ENCODE measurements around the gene TPO.

DNA sequence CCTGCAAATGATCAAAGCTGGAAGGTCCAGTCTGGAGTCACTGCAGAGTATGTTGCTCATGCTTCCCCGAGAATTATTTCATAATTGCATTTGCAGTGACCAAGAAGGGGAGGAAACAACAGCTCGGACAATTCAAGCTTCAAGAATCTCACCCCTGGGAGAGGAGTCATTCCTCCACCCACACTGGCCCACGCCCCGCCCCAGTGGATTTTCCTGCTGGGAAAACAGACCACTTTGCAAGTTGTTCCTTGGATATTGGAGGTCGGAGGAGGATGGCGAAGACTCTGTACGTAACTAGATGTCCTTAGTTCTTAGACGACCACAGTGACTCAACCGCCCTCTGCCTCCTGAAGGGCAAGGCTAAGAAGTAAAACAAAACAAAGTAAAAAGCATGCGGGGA, 159.4 kb downstream of the TPO start:
- no peak for TF ChIP-seq EGR1 (IDR thresholded peaks at IDR 0.05; ENCODE audit: low read depth in 2 of 2)
- no peak for TF ChIP-seq FOXA1 (IDR thresholded peaks at IDR 0.05)
- TF ChIP-seq, protein P1, sequence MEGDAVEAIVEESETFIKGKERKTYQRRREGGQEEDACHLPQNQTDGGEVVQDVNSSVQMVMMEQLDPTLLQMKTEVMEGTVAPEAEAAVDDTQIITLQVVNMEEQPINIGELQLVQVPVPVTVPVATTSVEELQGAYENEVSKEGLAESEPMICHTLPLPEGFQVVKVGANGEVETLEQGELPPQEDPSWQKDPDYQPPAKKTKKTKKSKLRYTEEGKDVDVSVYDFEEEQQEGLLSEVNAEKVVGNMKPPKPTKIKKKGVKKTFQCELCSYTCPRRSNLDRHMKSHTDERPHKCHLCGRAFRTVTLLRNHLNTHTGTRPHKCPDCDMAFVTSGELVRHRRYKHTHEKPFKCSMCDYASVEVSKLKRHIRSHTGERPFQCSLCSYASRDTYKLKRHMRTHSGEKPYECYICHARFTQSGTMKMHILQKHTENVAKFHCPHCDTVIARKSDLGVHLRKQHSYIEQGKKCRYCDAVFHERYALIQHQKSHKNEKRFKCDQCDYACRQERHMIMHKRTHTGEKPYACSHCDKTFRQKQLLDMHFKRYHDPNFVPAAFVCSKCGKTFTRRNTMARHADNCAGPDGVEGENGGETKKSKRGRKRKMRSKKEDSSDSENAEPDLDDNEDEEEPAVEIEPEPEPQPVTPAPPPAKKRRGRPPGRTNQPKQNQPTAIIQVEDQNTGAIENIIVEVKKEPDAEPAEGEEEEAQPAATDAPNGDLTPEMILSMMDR (IDR thresholded peaks at IDR 0.05; ENCODE audit: low read depth, low read length, missing input control), result no peak
- no peak for TF ChIP-seq YY1 (IDR thresholded peaks at IDR 0.05)
- TF ChIP-seq TAF1 (conservative IDR thresholded peaks at IDR 0.05), result no peak

Measured in liver (tissue), 3 donors.